Measurements from ENCODE around the gene NEURL1.
"Not testable (repeated sequence)": the region's sequence is repeated elsewhere in the genome, so short reads cannot be mapped to it uniquely, and the experiment has no call there.

Gene NEURL1

DNA sequence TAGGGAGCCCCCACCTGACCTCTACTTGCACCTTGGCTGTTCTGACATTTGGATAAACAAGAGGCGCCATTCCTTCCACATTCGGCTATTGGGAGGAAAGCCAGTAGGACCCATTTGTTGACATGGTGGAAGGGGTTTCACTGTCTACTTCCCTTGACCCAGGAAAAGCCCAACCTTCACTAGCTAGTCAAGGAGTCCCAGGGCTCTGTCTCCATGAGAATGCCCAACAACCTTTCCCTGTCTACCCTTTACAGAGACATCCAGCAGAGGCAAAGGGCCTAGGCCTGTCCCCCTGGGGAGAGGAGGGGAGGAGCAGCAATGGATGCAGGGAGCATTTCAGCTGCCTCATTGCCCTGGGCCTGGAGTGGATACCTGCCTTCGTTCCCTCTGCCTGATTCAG lies 136.1 kb downstream of the NEURL1 start:
- DNase-seq, result no peak

DNA sequence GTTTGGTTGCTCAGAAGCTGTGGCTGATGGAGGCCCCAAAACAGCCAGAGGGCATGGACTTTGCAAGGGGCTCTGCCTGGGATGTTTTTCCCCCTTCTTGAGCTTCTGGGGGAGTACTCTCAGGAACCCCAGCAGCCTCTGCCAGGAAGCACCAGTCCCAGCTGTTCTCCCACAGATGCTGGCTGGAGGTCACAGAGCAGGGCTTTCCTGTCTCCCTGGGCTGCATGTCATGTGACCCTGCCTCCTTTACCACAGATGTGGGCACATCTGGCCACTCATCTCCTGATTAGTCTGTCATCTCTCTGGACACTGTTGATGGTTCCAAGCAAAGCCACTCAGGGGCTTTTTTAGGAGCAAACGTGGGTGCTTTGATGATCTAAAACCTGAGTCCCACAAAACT lies 136.7 kb downstream of the NEURL1 start:
- no peak for DNase-seq

DNA sequence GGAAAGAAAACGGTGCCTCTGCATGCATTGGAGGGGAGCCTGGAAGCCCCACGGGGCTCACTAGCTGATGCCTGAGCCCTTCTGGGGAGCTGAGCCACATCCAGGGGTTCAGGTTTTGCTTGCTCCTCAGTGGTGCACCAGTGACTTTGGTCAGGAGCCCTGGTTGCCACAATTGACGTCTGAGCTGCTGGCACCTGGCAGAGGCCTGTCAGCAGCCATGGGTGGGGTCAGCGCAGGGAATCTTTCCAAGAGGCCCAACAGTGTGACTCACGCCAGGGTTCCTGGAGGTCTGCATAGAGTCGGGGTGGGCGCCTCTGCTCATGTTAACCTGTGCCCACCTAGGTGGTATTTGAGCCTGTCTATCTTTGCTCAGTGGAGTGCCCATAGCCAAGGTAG lies 138.7 kb downstream of the NEURL1 start:
- DNase-seq, result no peak

DNA sequence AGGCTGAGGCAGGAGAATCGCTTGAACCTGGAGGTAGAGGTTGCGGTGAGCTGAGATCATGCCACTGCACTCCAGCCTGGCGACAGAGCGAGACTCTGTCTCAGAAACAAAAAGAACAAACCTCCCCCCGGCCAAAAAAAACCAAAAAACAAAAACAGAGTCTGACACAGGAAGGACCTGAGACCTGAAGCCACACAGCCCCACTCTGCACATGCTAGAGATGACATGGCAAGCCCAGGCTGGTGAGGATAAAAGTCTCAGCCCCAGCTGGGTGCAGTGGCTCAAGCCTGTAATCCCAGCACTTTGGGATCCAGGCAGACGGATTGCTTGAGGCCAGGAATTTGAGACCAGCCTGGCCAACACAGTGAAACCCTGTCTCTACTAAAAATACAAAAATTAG lies 139.4 kb downstream of the NEURL1 start:
- DNase-seq, result not testable (repeated sequence)

DNA sequence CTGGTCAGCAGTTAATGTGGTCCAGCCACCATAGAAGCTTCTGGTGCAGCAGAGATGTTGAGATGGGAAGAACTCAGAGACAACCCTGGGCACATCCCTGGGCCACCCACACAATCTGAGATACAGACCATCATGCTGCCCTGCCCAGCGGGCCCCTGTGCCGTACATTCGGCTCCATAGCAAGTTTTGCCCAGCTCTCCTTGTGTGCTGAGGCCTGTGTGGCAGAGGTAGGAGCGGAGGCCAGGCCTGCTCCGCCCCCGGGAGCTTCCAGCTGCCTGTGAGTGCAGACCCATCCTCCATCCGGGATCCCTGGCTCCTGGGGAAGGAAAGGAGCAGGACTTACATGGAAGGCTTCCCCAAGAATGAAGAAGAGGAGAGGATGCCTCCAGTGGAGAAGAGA lies 140.3 kb downstream of the NEURL1 start:
- no peak for DNase-seq

DNA sequence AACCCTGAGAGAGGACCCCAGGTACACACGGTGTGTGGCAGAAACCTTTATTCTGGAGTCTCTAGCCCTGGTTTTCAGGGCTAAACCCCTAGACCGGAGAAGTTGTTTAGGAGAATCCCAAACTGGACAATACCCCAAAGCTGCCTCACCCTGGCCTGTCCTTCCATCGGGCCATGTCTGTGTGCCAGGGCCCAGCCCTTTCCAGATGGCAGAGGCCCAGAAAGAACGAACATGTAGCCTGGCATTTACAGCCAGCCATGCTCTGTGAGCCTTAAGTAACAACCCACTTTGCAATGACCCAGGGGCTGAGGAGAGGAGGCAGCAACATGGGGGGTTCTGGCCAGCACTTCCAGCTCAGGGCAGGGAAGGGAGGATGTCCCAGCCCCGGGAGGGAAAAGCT lies 142.1 kb downstream of the NEURL1 start:
- DNase-seq, result no peak

DNA sequence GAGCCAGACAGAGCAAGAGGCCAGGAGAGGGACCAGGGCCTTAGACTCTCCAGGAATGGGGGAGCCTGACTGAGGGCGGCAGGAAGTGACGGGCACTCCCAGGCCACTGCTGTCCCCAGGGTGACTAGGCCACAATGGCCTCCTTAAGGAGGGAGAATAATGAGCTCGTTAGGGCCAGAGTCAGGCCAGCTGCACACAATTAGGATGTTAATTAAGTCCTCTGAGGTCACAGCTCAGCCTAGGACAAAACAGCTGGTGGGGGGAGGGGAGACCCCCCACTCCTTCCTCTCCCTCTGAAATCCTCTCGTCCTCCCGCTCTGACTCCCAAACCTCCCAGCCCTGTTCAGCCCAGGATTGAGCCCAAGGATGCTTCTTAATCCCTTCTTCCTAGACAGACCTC lies 143.0 kb downstream of the NEURL1 start:
- no peak for DNase-seq

DNA sequence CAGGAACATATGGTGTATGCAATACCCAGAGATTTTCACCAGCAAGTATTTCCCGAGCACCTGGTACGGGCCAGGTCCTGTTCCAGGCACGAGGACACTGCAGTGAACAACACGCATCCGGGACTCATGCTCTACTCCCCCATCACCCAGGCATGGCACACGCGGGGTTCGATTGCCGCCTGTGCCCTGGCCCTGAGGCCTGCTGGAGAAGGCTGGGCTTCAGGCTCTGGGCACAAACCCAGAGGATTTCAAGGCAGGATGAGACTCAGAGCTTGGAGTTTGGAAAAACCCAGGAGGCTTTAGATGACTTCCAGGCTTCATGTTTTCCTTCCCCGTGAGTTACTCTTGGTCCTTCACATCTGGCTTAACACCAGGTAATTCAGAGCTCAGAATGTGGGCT lies 143.5 kb downstream of the NEURL1 start:
- no peak for DNase-seq

DNA sequence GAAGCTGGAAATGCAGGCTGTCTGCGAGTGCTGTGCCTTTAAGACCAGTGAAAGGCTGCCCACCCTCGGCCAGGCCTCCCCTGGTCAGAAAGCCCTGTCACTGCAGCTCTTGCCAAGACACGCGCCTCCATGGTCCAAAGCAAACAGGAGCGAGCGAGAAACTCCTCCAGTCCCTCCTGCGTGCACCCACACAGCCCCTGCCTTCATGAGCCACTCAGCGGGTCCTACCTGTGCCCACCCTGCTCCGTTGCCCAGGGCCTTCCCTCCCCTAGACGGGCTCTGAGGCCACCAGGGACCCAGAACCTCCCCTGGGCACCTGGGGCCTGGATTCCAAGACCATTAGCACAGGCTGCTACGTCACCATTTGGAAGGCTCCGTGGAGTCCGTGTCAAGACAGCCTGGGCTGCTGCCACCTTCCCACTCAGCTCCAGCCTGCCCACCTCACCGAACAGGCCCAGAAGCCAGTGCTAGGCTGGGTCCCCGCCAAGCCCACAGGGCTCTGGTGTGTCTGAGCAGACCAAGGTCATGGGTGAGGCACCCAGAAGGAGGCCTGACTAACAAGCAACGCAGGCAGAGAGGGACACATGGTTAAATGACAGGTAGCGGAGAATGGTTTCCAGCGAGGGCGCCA lies 144.5 kb downstream of the NEURL1 start:
- DNase-seq, result peak; percentile 62

DNA sequence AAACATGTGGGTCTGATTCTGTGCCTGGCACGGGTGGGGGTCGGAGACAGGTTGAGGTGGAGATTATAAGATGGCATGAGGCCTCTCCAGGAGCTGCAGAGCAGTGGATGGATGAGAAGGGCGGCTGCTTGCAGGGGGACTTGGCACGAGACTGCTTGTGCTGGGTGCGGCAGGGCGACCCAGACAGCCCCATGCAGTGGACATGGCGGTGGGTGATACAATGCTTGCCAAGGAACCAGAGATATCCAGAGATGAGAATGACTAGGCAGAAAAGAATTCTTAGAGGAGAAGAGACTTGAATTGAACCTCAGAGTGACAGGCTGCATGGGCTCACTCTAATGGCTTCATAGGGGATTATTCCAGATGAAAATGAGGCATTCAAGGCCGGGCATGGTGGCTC lies 145.4 kb downstream of the NEURL1 start:
- peak; percentile 41 for DNase-seq

DNA sequence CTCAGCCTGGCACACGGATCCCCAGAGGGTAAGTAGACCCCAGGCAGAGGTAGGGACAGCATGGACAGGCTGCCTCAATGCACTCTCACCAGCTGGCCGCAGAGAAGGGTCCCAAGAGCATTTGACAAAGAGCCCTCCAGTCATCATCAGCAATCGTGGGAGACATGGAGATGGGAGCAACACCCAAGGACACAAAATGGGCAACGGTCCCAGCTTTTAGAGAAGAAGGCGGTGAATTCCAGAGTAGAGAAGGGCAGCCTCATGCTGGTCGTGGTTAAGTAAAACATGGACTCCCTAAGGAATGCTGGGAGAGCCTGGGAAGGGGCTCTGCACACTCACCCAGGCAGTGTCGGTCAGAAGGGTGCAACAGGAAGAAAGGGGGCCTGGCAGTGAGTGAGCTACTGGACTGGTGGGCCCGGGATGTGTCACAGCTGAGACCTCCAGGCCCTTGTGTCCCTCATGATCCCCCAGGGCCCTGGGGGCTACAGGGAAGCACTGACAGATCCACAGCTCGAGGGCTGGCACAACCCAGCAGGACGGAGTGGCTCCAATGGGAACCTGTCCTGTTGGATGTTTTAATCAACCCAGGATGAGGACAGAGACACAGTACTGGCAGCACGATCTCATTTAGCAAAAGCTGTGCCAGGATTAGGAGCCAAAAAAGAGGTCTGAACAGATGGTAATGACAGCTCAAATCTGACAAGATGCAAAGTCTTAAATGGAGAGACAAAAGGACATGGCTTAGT lies 147.1 kb downstream of the NEURL1 start:
- DNase-seq, result peak; percentile 17

DNA sequence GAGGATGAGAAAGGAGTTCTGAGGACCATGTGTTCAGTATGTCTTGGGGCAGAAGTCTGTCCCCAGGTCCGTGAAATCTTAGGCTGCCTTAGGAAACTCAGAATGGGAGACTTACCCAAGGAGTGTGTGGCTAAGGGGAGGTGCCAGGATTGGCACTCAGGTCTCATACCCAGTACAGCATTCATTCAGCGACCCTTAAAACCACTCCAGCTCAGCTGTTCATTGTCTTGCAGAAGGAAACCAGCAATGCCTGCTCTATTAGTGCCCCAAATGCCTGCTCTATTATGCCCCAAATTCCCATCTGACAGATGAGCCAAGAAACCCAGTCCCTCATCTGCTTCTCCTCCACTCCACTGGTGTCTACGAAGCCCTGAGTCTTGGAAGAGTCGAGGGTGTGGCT lies 147.8 kb downstream of the NEURL1 start:
- no peak for DNase-seq
